ENCODE results near the gene TTC7B. TPM values are rescaled to one million over a fixed set of nuclear protein-coding genes. Genes with fewer than 3 reads are reported as not detected.
A peak's percentile ranks its signal among the peaks of the same experiment; 100 is the strongest.

The TTC7B gene
- total RNA-seq, 1 donor from 2014 or later, result 20.6 TPM

GRCh38 chr14:90538095-90538494, 278.1 kb downstream of the TTC7B start:
- DNase-seq (ENCODE audit: low spot score), result no peak
- Histone ChIP-seq H3K4me1 (no peaks in the 10 kb centered on the region), H3K27ac (no peak overlapping the region), H4K20me1 (ENCODE audit: low read depth) (no peaks in the 10 kb centered on the region), H3K4me2 (no peak overlapping the region), H3K4me3 (no peak overlapping the region), H3F3A (ENCODE audit: low read depth) (no peaks in the 10 kb centered on the region), H3K27me3 (no peaks in the 10 kb centered on the region), H2AFZ (replicated peaks) (no peak overlapping the region), H3K9me3 (ENCODE audit: low read depth) (no peaks in the 10 kb centered on the region), H3K9ac (no peak overlapping the region), H3K36me3 (no peaks in the 10 kb centered on the region), H3K79me2 (ENCODE audit: low read depth) (no peaks in the 10 kb centered on the region)
- peaks cover 3% of the 10 kb centered on the region for H3K27me3 Mint-ChIP-seq (ENCODE audit: insufficient read depth, low read depth)
- H3K27ac Mint-ChIP-seq, result no peak overlapping the region
- no peak overlapping the region for H3K4me3 Mint-ChIP-seq
- peaks cover 26% of the 10 kb centered on the region for H3K4me1 Mint-ChIP-seq
- no peaks in the 10 kb centered on the region for H3K9me3 Mint-ChIP-seq
- H3K36me3 Mint-ChIP-seq, result peaks cover 9% of the 10 kb centered on the region
- TF ChIP-seq EZH2phosphoT487 (IDR thresholded peaks at IDR 0.05) (no peak), EZH2 (IDR thresholded peaks at IDR 0.05) (no peak), CTCF (IDR thresholded peaks at IDR 0.05) (no peak)

- H3F3A ChIP-seq (ENCODE audit: low read depth), result no peaks in the 10 kb centered on the region
- H3K79me2 ChIP-seq (ENCODE audit: low read depth), result no peaks in the 10 kb centered on the region
- peaks cover 26% of the 10 kb centered on the region for H3K4me1 Mint-ChIP-seq
- no peaks in the 10 kb centered on the region for H3K36me3 ChIP-seq
- H3K27me3 Mint-ChIP-seq (ENCODE audit: insufficient read depth, low read depth), result peaks cover 6% of the 10 kb centered on the region
- H3K4me3 ChIP-seq, result no peak overlapping the region
- no peak overlapping the region for H2AFZ ChIP-seq (replicated peaks)
- no peak overlapping the region for H3K9ac ChIP-seq
- TF ChIP-seq CTCF (IDR thresholded peaks at IDR 0.05) (no peak), EZH2phosphoT487 (IDR thresholded peaks at IDR 0.05) (no peak), EZH2 (IDR thresholded peaks at IDR 0.05) (no peak)
- H3K27ac ChIP-seq, result no peak overlapping the region
- H3K4me3 Mint-ChIP-seq, result peak overlapping the region; percentile 4
- H3K36me3 Mint-ChIP-seq, result peaks cover 9% of the 10 kb centered on the region
- H4K20me1 ChIP-seq (ENCODE audit: low read depth), result no peaks in the 10 kb centered on the region
- no peaks in the 10 kb centered on the region for H3K4me1 ChIP-seq
- H3K9me3 Mint-ChIP-seq, result no peaks in the 10 kb centered on the region
- no peaks in the 10 kb centered on the region for H3K27me3 ChIP-seq
- peak overlapping the region; percentile 58 for H3K27ac Mint-ChIP-seq
- no peak for DNase-seq (ENCODE audit: low spot score)
- no peak overlapping the region for H3K4me2 ChIP-seq
- H3K9me3 ChIP-seq (ENCODE audit: low read depth), result no peaks in the 10 kb centered on the region
These were observed 279.6 kb downstream of the TTC7B start for GRCh38 chr14:90536511-90537191.

- Mint-ChIP-seq H3K9me3 (no peaks in the 10 kb centered on the region), H3K4me3 (no peak overlapping the region), H3K36me3 (peaks cover 9% of the 10 kb centered on the region), H3K27me3 (ENCODE audit: insufficient read depth, low read depth) (peaks cover 6% of the 10 kb centered on the region), H3K27ac (peak overlapping the region; percentile 58), H3K4me1 (peaks cover 26% of the 10 kb centered on the region)
- no peaks in the 10 kb centered on the region for H4K20me1 ChIP-seq (ENCODE audit: low read depth)
- no peaks in the 10 kb centered on the region for H3F3A ChIP-seq (ENCODE audit: low read depth)
- no peak overlapping the region for H3K9ac ChIP-seq
- H3K4me3 ChIP-seq, result no peak overlapping the region
- no peak overlapping the region for H2AFZ ChIP-seq (replicated peaks)
- no peak overlapping the region for H3K27ac ChIP-seq
- TF ChIP-seq CTCF (IDR thresholded peaks at IDR 0.05) (no peak), EZH2 (IDR thresholded peaks at IDR 0.05) (no peak)
- no peaks in the 10 kb centered on the region for H3K9me3 ChIP-seq (ENCODE audit: low read depth)
- DNase-seq (ENCODE audit: low spot score), result no peak
- H3K36me3 ChIP-seq, result no peaks in the 10 kb centered on the region
- no peaks in the 10 kb centered on the region for H3K79me2 ChIP-seq (ENCODE audit: low read depth)
- no peaks in the 10 kb centered on the region for H3K27me3 ChIP-seq
- H3K4me2 ChIP-seq, result no peak overlapping the region
- H3K4me1 ChIP-seq, result no peaks in the 10 kb centered on the region
These were observed 280.1 kb downstream of the TTC7B start for GRCh38 chr14:90536092-90536491.

All from neural progenitor cell (in vitro differentiated cells).